SK-N-MC (cell line): ENCODE results near the gene GNG5.
"Not testable (repeated sequence)": the region's sequence is repeated elsewhere in the genome, so short reads cannot be mapped to it uniquely, and the experiment has no call there.

Source experiments
- EZH2 ChIP-seq: fragments of 200-600 bp; sonication (generic); IDR thresholded peaks from one replicate; pipeline ENCODE4 v1.6.1; 2017; ENCODE audit warnings: antibody characterized with exemption
- FOXP2 ChIP-seq: optimal IDR thresholded peaks from 2 replicates; pipeline ENCODE3; 2011; ENCODE audit warnings: mild to moderate bottlenecking, moderate library complexity; ENCODE audit not compliant: insufficient read depth; ENCODE audit errors: extremely low read length, control extremely low read depth
- POLR2AphosphoS5 ChIP-seq: IDR thresholded peaks from 2 replicates; pipeline ENCODE4 v1.6.1; 2012; ENCODE audit warnings: mild to moderate bottlenecking, low read depth, low read length, borderline replicate concordance

GRCh38 chr1:84448704-84449103 is 57.7 kb downstream of the GNG5 start:
- not testable (repeated sequence) for TF ChIP-seq POLR2AphosphoS5, FOXP2, EZH2
